GM19240 (cell line): Measurements from ENCODE around the gene ARHGAP10.
A peak's percentile ranks its signal among the peaks of the same experiment; 100 is the strongest.
"Not testable (repeated sequence)": the region's sequence is repeated elsewhere in the genome, so short reads cannot be mapped to it uniquely, and the experiment has no call there.

Experiments used
- DNase-seq: peaks from one replicate; pipeline ENCODE4 v3.0.0; 2011; ENCODE audit warnings: low spot score; ENCODE audit not compliant: insufficient read length

Gene ARHGAP10

DNA sequence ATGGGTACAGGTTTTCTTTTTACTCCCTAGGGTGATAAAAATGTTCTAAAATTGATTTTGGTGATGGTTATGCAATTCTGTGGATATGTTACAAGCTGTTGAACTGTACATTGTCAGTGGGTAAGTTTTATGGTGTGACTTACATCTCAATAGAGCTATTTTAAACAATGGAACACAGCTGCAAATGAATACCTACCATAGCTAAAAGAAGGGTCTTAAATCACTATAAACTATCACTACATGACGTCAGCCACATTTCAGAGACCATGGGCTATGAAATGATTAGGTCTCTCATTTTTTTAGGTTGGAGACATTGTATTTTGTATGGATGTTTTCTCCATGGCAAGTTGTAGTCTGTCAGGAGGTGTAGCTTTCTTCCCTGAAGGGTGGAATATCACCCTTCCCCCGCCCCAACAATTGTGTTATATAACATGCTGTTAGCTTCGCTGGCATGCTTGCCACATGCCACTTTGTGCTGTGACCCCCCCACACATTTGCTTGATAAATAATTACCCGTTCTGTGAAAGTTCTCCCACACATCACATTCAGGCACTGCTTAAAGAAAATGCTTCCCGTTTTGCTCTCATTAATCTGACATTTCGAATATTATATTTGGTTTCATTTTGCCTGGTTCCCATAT, 159.7 kb downstream of the ARHGAP10 start:
- DNase-seq: no peak

DNA sequence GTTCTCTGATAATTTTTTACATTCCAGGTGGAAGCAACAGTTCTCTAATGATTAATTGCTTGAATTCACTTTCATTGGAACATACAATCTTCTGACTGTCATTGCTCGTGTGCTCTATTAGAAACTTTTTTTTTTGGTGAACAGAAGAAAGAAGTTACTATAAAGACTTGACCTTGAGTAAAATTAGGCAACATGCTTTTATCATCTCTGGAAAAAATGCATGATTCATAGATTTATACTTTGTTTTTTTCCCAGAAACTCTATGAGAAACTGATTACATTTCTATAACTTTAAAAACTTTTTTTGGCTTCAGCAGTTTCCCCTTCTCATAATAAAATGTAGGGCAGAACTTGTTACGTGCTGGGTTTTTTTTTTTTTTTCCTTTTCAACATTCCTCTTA, 167.6 kb downstream of the ARHGAP10 start:
- DNase-seq: no peak

DNA sequence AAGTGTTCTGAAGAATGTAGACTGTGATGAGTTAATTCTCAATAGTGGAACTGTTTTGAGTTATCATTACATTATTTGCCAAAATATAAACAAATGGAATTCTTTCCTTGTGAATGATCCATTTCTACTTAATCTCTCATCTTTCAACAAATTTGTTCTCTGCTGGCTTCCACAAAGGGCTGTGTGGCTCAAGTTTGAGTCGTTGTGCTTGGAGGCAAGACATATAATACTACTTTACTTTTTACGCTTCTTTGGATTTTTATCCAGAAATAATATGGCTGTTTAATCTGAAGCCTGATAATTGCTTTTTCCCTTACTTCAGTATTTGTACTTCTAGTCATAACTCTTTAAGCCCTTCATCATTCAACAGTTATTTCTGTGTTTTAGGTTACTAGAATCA, 169.5 kb downstream of the ARHGAP10 start:
- DNase-seq: no peak

DNA sequence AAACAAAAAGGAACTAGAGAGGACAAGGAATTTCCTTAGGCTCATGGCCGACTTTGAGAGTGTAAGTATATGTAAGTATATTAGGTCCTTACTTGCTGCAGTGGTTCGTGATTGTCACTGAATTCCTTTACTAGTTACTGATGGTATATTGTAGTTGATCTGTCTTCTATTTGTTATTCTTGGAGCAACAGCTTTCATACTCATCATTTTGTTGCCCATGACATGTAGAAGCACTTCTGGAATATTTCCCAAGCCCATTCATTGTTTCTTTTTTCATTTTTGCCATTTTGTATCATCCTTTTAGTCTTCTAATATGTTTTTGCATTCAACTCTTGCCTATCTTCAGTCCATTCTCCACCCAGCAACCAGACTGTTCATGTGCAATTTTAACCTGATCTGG, 170.0 kb downstream of the ARHGAP10 start:
- no peak for DNase-seq

DNA sequence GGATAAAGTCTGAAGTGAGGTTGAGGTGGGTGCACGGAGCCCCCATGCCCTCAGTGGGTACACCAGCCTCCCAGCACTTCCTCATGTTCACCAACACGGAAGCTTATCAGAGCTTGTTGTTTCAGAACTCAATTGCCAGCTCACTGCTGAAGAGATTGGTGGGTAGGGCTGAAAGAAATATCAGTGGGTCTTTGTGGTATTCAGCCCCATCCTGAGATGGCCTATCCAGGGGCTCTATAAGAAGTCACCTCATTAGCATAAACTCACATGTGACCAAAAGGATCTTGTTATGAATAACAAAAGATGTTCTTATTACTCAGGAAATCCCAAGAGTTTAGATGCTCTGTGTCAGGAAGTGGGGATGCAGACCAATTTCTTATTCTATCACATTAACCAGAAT, 177.3 kb downstream of the ARHGAP10 start:
- no peak for DNase-seq

DNA sequence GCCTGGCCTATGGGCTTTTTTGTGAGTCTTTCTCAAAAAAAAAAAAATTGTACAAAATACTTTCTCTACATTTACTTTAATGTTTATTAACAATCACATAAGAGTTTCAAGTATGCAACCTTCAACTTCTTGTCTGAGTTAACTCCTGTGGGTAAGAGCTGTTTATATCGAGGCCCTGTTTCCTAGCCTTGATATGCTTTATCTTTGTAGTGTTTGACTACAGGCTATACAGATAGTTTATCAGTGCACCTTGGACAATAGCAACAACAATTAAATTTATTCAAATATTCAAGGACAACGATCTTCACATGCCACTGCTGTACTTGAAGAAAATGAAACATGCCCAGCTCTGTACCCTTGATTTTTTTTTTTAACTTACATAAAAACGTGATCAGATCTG, 178.4 kb downstream of the ARHGAP10 start:
- DNase-seq: no peak

DNA sequence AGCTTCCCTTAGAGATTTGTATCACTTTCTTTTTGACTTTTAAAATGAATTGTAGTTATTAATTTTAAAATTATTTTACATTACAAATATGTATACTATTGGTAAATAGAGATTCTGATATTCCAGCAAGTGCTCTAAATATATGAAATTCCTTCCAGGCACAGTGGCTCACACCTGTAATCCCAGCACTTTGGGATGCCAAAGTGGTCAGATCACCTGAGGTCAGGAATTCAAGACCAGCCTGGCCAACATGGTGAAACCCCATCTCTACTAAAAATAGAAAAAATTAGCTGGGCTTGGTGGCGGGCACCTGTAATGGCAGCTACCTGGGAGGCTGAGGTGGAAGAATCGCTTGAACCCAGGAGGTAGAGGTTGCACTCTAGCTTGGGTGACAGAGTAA, 180.2 kb downstream of the ARHGAP10 start:
- DNase-seq: not testable (repeated sequence)

DNA sequence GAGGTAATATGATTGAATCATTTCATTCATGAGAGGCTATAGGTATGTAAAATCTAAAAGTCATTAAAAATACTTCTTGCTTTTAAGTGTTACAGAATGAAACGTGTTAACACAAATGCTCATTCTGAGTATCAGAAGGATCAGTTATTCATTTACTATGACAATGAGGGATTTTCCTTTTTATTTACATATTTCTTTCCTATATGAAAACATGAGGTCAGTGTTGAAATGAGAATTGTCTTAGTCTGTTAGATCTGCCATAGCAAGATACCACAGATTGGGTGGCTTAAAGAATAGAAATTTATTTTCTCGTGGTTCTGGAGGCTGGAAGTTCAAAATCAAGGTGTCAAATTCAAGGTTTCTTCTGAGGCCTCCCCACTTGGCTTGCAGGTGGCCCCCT, 181.2 kb downstream of the ARHGAP10 start:
- no peak for DNase-seq

DNA sequence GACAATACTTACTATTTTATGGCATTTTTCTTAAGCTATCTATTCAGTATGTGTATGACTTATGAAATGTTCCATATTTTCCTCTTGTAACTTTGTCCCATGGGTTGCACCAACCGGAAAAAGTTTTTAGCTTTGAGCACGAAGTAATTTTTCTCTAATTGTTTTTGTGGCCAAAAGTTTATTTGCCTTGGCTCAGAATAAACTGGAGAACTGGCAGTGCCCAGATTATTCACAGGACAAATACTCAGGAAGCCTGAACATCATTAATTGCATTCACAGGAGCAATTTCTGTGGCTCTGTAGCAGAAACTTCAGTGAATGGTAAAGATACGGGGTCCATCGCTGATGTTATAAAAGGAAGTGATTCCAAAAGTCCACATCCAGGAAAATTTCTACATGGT, 184.5 kb downstream of the ARHGAP10 start:
- DNase-seq: no peak

DNA sequence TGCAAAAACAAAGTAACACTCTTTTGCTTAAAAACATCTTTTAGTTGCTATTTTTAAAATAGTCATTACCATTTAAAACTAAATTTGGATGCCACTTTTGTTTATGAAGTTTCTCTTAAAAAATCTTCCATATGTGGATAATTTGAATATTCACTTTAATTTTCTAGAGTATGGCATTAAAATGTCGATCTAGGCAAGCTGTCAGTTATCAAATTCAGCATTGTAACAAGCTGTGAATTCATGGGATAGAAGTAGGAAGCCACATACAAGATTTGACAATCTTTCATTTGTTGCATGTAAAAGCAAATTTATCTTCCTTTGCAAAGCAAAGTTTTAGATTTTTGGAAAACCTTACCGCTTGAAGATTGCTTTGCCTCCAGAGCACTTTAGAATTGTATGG, 191.5 kb downstream of the ARHGAP10 start:
- no peak for DNase-seq

DNA sequence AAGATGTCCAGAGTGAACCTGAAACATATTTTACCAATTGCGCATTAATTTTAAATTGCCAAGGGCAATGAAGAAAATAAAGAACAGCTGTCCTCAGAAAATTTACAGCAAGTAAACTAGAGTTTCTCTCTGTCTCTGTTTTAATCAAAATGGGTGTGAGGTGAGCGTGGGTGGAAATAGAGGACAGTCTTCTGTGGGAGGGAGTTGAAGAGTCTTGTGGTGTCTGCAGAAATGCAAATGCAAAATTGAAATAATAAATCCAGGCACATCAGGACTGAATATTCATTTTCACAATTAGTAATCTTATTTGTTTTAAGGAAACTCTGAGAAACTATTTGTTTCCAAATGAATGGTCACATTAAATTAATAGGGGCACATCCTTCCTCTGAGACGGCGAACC, 192.0 kb downstream of the ARHGAP10 start:
- no peak for DNase-seq

DNA sequence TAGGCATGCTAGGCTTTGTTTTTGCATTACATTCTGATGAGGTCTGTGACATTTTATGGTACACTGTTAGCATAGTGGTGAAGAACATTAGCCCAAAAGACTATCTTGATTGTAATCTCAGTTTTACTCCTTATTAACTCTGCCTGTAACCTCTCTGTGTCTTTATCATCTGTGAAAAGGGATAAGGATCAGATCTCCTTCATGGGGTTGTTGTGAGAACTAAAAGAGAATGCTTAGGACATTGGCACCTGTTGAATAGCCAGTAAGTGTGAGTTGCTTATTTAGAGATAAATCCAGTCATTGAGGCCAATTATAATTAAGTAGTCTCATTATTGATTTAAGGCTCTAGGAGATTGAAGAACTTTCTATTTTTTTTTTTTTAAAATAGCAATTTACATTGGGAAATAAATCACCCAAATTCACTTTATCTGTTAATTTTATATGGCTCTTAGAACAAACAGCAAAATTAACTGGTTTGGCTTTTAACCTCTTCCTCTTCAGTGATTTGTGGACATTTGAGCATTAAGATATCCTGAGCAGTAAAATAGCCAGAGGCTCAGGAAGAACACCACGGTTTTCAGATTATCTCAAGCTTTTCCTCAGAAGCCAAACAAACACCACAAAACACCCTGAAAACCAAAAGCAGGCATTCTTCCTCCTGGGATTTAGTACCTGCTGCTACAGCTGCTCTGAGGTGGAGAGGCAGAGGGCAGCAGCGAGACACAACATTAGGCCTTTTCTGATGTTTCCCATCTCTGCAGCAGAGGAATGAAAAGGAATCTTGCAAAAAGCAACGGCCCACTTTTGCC, 192.9 kb downstream of the ARHGAP10 start:
- no peak for DNase-seq

DNA sequence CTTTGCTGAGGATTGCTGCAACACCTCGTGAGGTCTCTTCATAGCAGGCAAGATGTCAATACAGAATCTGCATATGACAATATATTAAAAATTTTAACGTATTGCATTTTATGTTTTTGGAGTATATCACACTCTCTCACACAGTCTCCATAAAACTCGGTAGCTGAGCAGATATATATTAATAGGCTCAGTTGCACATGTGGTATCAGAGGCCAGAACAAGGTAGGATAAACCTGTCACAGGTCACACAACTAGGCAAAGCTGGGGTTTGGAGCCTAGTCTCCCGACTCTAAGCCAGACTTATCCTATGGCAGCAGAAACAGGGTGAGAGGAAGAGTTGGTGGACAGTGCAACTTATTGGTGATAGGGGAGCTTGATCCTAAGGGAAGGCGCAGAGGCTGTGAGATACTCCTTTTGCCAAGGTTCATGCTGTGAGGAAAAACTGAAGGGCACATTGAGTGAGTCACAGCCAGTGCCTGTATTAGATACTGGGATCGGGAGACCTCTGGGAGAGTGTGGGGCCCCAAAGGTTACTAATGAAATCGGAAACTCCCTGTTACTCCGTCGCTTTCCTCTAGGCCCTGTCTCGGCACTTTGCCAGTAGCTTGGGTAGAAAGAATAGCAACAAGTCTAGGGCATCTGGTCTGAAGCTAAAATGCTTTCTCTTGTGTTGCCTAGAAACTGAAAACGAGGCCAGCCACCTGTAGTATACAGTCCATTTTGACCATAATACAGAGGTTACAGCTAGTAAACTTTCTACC, 195.7 kb downstream of the ARHGAP10 start:
- DNase-seq: no peak

DNA sequence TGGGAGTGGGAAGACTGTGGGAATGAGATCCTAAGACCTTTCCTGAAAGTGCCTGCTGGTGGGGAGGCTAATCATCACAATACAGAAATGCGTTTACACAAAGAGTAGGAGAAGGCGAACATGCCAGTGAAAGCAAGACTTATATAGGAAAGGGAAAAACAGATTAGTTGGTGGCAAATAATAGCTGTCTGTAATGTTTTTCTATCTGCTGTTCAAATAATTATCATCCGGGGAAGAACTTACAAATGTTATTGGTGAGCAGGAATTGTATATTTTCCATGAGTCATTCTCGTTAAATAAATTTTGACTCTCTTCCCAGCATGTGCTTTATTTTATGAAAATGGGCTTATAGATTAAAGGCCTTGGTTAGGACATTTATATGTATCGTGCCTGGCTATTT, 196.5 kb downstream of the ARHGAP10 start:
- no peak for DNase-seq

DNA sequence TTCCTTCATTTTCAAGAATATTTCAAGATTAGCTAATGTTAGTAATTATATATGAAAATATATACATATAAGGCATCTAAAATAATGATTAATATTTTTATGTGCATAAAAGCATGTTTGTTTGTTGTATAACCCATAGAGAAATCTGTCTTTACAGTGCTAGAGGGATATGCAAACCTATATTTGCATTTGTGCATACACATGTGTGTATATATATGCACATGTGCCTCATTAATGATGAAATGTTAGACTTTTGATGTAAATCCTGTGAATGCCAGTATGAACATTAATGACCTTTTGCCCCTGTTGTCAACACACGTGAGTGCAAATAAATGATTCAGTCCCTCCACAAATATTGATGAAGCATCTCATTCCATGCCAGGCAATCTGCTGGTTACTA, 197.9 kb downstream of the ARHGAP10 start:
- DNase-seq: no peak

DNA sequence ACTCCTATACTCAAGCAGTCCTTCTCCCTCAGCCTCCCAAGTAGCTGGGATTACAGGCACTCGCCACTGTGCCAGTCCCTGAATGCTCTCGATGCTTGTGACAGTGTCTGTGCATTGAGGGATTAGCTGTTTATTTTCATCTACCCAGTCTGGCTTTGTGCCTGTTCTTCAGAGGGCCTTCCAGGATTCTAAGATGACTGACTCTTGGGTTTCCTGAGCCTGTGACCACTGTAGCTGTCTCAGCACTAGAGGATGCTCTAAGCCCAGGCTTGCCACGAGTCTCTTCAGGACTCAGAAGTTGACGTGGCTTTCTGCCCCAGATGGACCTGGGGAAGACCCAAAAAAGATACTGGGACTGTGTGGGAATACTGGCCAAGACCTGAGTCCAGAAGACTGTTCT, 201.4 kb downstream of the ARHGAP10 start:
- no peak for DNase-seq

DNA sequence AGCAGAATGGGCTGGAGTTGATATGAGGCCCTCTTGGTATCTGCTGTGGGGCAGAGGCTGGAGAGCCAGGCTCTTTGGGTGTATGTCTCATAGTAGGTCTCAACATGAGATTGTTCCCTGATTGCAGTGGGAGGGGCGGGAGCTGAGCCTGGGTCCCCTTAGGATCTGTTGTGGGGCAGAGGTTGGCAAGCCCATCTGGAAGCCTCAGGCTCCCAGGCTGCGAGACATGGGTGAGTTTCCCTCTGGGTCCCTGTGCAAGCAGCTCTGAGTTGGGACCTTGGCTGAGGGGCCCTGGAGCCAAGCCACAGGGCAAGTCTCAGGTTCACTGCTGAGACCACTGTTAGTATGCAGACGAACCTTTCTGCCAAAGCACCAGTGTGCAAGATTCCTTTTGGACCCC, 201.9 kb downstream of the ARHGAP10 start:
- no peak for DNase-seq

DNA sequence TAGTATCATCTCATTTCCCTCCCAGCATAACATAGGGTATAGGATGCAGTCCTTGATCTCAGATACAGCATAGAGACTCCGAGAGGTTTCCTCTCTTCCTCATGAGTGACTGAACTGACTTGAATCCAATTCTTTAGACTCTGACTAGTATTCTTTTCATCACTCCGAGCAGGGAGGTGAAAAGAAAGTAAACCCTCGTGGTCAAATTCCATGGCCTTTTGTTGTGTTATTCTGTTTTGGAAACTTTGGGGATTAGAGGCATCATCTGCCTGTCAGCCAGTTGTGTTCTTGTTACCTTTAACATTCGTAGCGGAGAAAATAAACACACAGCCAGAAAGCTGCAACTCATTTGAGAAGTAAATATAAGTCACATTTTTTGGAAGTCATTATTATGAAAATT, 206.6 kb downstream of the ARHGAP10 start:
- DNase-seq: no peak

DNA sequence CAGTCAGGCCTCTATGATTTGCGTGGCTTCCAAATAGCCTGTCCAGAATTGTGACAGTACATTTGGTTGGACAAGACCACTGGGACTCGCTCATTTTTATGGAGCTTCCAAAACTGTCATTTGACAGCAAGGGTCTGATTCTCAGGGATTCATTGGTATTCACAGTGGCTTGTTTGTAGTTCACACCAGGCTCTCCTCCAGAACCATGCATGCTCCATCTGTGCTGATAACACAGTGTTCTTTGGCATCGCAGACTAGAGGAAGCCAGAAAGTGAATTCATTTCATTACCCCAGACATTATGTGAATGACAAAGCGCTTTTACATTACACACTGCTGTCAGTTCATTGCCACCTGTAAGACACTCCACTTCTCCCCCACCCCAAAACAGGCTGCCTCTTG, 208.3 kb downstream of the ARHGAP10 start:
- DNase-seq: no peak

DNA sequence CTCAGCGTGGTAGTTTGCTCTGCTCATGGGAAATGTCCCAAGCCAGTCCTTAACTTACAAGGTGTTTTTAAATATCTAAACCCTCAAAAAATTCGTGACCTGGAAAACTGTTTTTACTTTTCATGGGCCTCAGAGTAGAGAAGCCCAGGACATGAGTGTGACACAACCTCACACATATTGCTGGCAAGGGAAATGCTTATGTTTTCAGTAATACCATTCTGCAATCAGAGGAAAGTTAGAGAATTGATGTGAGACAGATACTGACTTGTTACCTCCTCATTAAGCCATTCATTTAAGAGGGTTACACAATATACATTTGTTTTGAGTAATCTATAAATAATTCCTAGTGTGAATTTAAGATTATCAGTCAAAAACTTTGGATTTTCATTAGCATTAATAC, 209.5 kb downstream of the ARHGAP10 start:
- no peak for DNase-seq

DNA sequence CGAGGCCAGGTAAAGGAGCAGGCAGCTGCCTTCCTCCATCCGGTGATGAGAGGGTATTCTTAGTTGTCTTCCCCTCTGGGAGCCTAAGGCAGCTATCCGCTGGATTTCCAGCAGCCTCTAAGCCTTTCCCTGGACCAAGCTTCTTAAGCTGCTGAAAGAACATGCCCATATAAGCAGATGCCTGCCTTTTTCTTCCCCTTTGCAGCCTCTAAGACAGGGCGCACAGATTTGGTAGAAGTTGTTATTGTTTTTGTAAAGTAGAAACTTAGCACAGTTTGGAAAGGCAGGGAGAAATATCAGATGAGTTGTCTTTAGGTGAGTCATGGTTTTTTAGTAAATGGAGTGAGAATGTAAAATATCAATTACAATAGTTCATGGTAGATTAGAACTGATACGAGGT, 210.8 kb downstream of the ARHGAP10 start:
- DNase-seq: no peak

DNA sequence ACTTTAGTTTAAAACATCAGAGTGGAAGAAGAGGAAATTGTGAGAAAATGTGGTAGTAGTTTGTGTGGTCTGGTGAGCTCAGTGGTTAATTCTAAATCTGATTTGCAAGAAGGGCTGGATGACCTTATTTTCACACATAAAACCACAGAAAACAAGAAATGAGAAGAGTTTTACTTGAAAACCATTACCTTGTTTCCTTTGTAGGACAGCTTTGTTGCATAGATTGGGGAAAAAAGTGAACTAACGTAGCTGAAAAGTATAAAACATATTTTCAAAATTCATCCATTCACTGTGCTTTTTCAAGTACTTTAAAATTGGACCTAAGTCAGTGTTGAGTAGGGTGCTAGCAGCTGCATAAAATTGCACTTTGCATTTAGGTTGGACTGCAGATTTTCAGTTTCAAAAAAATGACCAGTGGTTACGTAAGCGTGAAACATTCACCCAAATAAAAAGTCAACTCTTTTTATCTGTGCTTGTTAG, 211.3 kb downstream of the ARHGAP10 start:
- peak; percentile 23 for DNase-seq
